Neutrophil (primary cell): ENCODE data around the gene DCDC1.
"Not testable (repeated sequence)": the region's sequence is repeated elsewhere in the genome, so short reads cannot be mapped to it uniquely, and the experiment has no call there.

Experiments
- H3K27ac ChIP-seq: fragments of 200-600 bp; sonication (generic); 2 replicates; pipeline ENCODE4 v1.5.1; 2016; ENCODE audit warnings: mild to moderate bottlenecking, moderate library complexity
- H3K27me3 ChIP-seq: fragments of 200-600 bp; sonication (generic); 2 replicates; pipeline ENCODE4 v1.6.0; 2016; ENCODE audit warnings: mild to moderate bottlenecking
- H3K36me3 ChIP-seq: fragments of 200-600 bp; sonication (generic); 2 replicates; pipeline ENCODE4 v1.5.1; 2017
- H3K4me1 ChIP-seq, 2 experiments: fragments of 200-600 bp in 1 of 2; sonication (generic) in 1 of 2; 1 replicate in 1 of 2; 2 replicates in 1 of 2; pipeline versions ENCODE4 v1.5.1 to v1.6.1; 2013 to 2016; ENCODE audit warnings: low read depth in 1 of 2, low read length in 1 of 2, mild to moderate bottlenecking in 1 of 2, moderate library complexity in 1 of 2; ENCODE audit not compliant: control insufficient read depth in 1 of 2, insufficient read depth in 1 of 2
- H3K4me3 ChIP-seq, 2 experiments: fragments of 200-600 bp in 1 of 2; sonication (generic) in 1 of 2; 1 replicate in 1 of 2; 2 replicates in 1 of 2; pipeline ENCODE4 v1.5.1; 2013 to 2016; ENCODE audit warnings: low read depth in 1 of 2, low read length in 1 of 2, mild to moderate bottlenecking in 1 of 2, moderate library complexity in 1 of 2
- H3K9me3 ChIP-seq: fragments of 200-600 bp; sonication (generic); 2 replicates; pipeline ENCODE4 v1.5.1; 2016
- CTCF ChIP-seq: fragments of 200-600 bp; sonication (generic); IDR thresholded peaks from 2 replicates; pipeline ENCODE4 v1.5.1; 2016; ENCODE audit warnings: antibody characterized with exemption

DCDC1 gene

GRCh38 chr11:31326470-31327148 is 42.9 kb downstream of the DCDC1 start:
- no peak overlapping the region for H3K27ac ChIP-seq
- H3K9me3 ChIP-seq: no peaks in the 10 kb centered on the region
- no peaks in the 10 kb centered on the region for H3K4me1 ChIP-seq
- no peak overlapping the region for H3K4me3 ChIP-seq
- TF ChIP-seq CTCF: no peak
- H3K36me3 ChIP-seq: no peaks in the 10 kb centered on the region
- H3K27me3 ChIP-seq: no peaks in the 10 kb centered on the region

GRCh38 chr11:31325160-31325559 is 44.4 kb downstream of the DCDC1 start:
- Histone ChIP-seq H3K9me3 (no peaks in the 10 kb centered on the region), H3K36me3 (no peaks in the 10 kb centered on the region), H3K27ac (no peak overlapping the region), H3K4me3 (no peak overlapping the region), H3K27me3 (no peaks in the 10 kb centered on the region), H3K4me1 (no peaks in the 10 kb centered on the region)
- no peak for TF ChIP-seq CTCF

GRCh38 chr11:31323145-31323544 is 46.4 kb downstream of the DCDC1 start:
- Histone ChIP-seq H3K27me3 (no peaks in the 10 kb centered on the region), H3K9me3 (no peaks in the 10 kb centered on the region), H3K36me3 (no peaks in the 10 kb centered on the region), H3K27ac (no peak overlapping the region), H3K4me3 (no peak overlapping the region), H3K4me1 (no peaks in the 10 kb centered on the region)
- no peak for TF ChIP-seq CTCF

- not testable (repeated sequence) for H3K9me3 ChIP-seq, H3K36me3 ChIP-seq, H3K4me1 ChIP-seq, H3K27ac ChIP-seq, H3K4me3 ChIP-seq, H3K27me3 ChIP-seq
Measured at GRCh38 chr11:31321494-31321893, 48.0 kb downstream of the DCDC1 start.

GRCh38 chr11:31303644-31304180 is 65.8 kb downstream of the DCDC1 start:
- H3K36me3 ChIP-seq: no peaks in the 10 kb centered on the region
- no peaks in the 10 kb centered on the region for H3K4me1 ChIP-seq
- TF ChIP-seq CTCF: no peak
- no peaks in the 10 kb centered on the region for H3K27me3 ChIP-seq
- H3K4me3 ChIP-seq: no peak overlapping the region
- no peaks in the 10 kb centered on the region for H3K9me3 ChIP-seq
- no peak overlapping the region for H3K27ac ChIP-seq

- no peaks in the 10 kb centered on the region for H3K27me3 ChIP-seq
- H3K36me3 ChIP-seq: no peaks in the 10 kb centered on the region
- H3K9me3 ChIP-seq: no peaks in the 10 kb centered on the region
- TF ChIP-seq CTCF: no peak
- H3K27ac ChIP-seq: no peak overlapping the region
- H3K4me3 ChIP-seq: no peak overlapping the region
- no peaks in the 10 kb centered on the region for H3K4me1 ChIP-seq
Measured at GRCh38 chr11:31301549-31302510, 67.7 kb downstream of the DCDC1 start.
